Lower leg skin (tissue), 4 donors: ENCODE results near the gene NPRL2. TPM values are rescaled to one million over a fixed set of nuclear protein-coding genes. Genes with fewer than 3 reads are reported as not detected.

Source experiments
- DNase-seq, 2 donors: peaks; one replicate each; pipeline ENCODE4 v3.0.0-alpha.2; 2019; ENCODE audit warnings: low spot score in 2 of 2
- H3K4me3 ChIP-seq: fragments of 200-600 bp; sonication (generic); 2 replicates; pipeline ENCODE4 v1.5.1; 2017; ENCODE audit warnings: mild to moderate bottlenecking, low read depth; ENCODE audit not compliant: poor library complexity, severe bottlenecking
- POLR2A ChIP-seq, 2 donors: fragments of 450-650 bp; IDR thresholded peaks; one replicate each; pipeline ENCODE4 v1.6.1; 2016 to 2017; ENCODE audit warnings: antibody characterized with exemption in 2 of 2, mild to moderate bottlenecking in 1 of 2, moderate library complexity in 1 of 2
- WGBS, 2 donors: methylation state at CpG; one replicate each; pipeline ENCODE4 v1.1.5; 2018; 5-methylcytosine and 5-hydroxymethylcytosine counted together
- intact Hi-C: fragments of 100-400 bp; cut with DNase I; formaldehyde crosslinking; loops from one replicate; pipeline ENCODE4 v1.15.0; 2023; ENCODE audit warnings: low total_unique reads
- total RNA-seq, 4 donors: library from RNA; depleted of rRNA; stranded (reverse); fragments of >200 nt; gene quantifications; one replicate each; pipeline ENCODE4 v1.1.0, GENCODE V29; 2016
- TF ChIP-seq, protein P1 (sequence below), 3 donors: fragments of 450-650 bp; IDR thresholded peaks; one replicate each; pipeline ENCODE4 v1.5.1; 2016; ENCODE audit warnings: antibody characterized with exemption in 3 of 3, mild to moderate bottlenecking in 3 of 3, moderate library complexity in 2 of 3

Gene NPRL2
- total RNA-seq, 4 donors from 2014 or later = 17.3 to 28.0 (median 23.2) TPM

DNA sequence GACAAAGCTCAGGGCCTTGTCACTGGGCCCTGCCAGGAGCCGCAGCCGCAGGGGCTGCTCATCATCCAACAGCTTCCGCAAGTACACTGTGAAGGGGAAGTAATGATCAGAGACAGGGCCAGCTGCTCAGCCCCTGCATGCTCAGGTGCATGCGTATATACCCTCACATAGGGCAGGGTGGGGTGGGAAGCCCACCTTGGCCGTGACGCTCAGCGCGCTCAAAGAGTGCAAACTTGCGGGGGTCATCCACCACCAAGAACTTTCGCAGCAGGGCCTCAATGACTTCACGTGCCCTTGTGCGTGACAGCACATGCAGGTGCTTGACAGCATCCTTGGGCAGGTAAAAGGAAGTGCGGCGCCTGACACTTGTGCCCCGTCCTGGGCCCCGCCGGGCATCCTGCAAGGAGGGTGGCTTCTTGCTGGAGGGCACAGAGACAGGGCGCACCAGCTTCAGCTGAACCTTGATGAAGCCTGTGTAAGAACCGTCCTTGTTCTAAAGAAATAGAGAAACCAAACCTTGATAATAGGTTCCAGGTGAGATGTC, 19.1 kb downstream of the NPRL2 start:
- intact Hi-C loops = no loop called here
- H3K4me3 ChIP-seq = no peak overlapping the region
- TF ChIP-seq, protein P1, sequence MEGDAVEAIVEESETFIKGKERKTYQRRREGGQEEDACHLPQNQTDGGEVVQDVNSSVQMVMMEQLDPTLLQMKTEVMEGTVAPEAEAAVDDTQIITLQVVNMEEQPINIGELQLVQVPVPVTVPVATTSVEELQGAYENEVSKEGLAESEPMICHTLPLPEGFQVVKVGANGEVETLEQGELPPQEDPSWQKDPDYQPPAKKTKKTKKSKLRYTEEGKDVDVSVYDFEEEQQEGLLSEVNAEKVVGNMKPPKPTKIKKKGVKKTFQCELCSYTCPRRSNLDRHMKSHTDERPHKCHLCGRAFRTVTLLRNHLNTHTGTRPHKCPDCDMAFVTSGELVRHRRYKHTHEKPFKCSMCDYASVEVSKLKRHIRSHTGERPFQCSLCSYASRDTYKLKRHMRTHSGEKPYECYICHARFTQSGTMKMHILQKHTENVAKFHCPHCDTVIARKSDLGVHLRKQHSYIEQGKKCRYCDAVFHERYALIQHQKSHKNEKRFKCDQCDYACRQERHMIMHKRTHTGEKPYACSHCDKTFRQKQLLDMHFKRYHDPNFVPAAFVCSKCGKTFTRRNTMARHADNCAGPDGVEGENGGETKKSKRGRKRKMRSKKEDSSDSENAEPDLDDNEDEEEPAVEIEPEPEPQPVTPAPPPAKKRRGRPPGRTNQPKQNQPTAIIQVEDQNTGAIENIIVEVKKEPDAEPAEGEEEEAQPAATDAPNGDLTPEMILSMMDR (IDR thresholded peaks at IDR 0.05) = no peak
- TF ChIP-seq POLR2A (IDR thresholded peaks at IDR 0.05) = no peak
- WGBS, 2 donors = 90 to 95% methylated on average over 19 of the region's 19 CpGs
- no peak for DNase-seq

DNA sequence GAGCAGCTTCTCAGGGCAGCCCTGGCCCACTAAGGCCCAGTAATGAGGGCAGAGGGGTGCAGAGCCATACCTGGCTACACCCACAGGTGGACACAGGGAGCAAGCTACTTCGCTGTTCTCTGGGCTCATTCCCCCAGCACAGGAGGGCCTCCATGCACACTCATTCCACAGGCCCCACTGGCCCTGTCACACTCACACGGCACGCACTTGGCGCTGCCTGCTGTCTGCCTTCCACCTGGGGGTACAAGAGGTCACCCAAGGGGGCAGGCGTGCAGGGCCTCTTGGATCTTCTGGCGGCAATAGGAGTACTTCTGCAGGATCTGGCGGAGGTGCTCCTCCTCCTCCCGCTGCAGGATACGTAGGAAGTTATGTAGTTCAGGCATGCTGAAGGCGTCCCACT, 20.2 kb downstream of the NPRL2 start:
- 85 to 89% methylated on average over 9 to 10 of the region's 10 CpGs for WGBS, 2 donors
- DNase-seq = no peak
- no peak overlapping the region for H3K4me3 ChIP-seq
- intact Hi-C loops = no loop called here
- no peak for TF ChIP-seq POLR2A (IDR thresholded peaks at IDR 0.05)
- TF ChIP-seq, protein P1 (IDR thresholded peaks at IDR 0.05) = no peak

DNA sequence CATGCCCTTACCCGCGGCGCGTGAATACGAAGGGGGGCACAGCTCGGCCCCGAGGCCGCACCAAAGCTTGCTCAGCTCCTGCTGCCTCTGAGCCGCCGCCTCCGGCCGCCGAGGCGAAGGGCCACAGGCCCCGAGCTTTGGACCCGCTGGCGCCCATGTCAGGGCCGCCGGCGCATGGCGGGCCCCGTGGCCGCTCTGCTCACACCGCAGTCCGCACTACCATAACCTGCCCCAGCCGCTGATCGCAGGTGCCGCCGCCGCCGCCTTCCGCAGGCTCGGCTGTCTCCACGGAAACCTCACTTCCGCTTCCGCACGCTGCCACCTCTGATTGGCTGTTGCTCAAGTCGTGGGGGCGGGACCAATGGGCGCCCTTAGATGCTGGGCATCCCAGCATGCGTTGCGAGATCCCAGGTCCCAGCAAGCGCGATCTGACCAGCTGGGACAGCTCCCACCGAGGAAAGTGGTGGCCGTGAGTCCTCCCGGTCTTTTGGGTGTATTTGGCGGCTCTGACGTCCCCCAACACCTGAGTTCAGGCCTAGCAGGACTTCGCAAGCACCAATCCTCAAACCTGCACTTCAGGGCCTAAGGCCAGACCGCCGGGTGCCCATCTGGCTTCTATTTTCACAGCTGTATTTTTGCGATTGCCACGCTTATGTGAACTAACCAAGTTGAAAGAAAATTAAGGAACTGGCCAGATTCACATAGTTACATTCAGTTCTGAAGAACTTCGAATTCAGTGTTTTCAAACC, 22.5 kb downstream of the NPRL2 start, which contains the start of gene TUSC2:
Gene TUSC2, minus strand, starts transcription at position 281 of the 749 bp plus-strand sequence. Its CDS starts 124 bp downstream, at position 157.
- intact Hi-C loops = no loop called here
- H3K4me3 ChIP-seq = peak within 1 kb of the TSS; percentile 73
- peak; percentile 97 to 100 for DNase-seq
- TF ChIP-seq, protein P1 (IDR thresholded peaks at IDR 0.05) = no peak
- no peak for TF ChIP-seq POLR2A (IDR thresholded peaks at IDR 0.05)
- 2% methylated on average over 35 to 39 of the region's 55 CpGs for WGBS, 2 donors

DNA sequence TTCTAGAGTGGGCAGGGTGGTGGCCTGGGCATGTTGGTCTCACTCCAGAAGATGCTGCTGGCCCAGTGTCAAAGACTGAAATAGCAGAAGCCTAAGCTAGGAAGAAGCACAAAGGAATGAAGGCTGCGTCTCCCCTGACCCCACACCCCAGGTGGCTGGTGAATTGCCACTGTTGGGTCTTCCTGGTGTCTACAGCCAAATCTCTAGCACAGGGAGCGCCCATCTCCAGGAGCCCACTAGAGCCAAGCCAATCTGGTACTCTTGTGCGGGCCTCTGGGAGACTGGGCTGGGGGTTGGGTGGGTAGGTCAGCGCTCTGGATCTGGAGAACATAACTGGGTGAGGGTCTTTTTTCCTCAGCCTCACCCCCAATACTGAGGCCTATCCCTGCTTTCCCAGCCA, 23.4 kb downstream of the NPRL2 start:
- intact Hi-C loops = no loop called here
- peak in 1 of 2 donors; percentile 16 for DNase-seq
- 68 to 72% methylated on average over 4 of the region's 4 CpGs for WGBS, 2 donors
- H3K4me3 ChIP-seq = peak overlapping the region; percentile 73
- TF ChIP-seq POLR2A (IDR thresholded peaks at IDR 0.05) = no peak
- TF ChIP-seq, protein P1 (IDR thresholded peaks at IDR 0.05) = no peak

- intact Hi-C loops = no loop called here
- H3K4me3 ChIP-seq = no peak overlapping the region
- TF ChIP-seq POLR2A (IDR thresholded peaks at IDR 0.05) = no peak
- TF ChIP-seq, protein P1 (IDR thresholded peaks at IDR 0.05) = no peak
- WGBS, 2 donors = 89 to 91% methylated on average over 8 of the region's 8 CpGs
- no peak for DNase-seq
Measured at GRCh38 chr3:50326182-50326541, 24.4 kb downstream of the NPRL2 start.
